NB4 (cell line): Measurements from ENCODE around the gene STK11IP.

Experiments used
- CTCF ChIP-seq: IDR thresholded peaks from one replicate; pipeline ENCODE4 v1.5.1; 2012; ENCODE audit warnings: low read depth, low read length
- POLR2A ChIP-seq: IDR thresholded peaks from 2 replicates; pipeline ENCODE4 v1.6.1; 2011; ENCODE audit warnings: mild to moderate bottlenecking; ENCODE audit not compliant: insufficient read length; ENCODE audit errors: extremely low read depth

- no peak for TF ChIP-seq CTCF
- no peak for TF ChIP-seq POLR2A
These were observed 39.5 kb downstream of the STK11IP start for GRCh38 chr2:219636941-219637841.
